ENCODE results near the gene NRXN3.

Gene NRXN3

GRCh38 chr14:79062226-79062625 lies 892.1 kb downstream of the NRXN3 start:
- no peak for DNase-seq (ENCODE audit: low read depth)
- no peak for TF ChIP-seq CTCF (conservative IDR thresholded peaks at IDR 0.05; ENCODE audit: low read depth, low read length)
- H3K4me3 ChIP-seq (ENCODE audit: low read length), result no peak overlapping the region

GRCh38 chr14:79064214-79064613 lies 894.0 kb downstream of the NRXN3 start:
- no peak for TF ChIP-seq CTCF (conservative IDR thresholded peaks at IDR 0.05; ENCODE audit: low read depth, low read length)
- no peak for DNase-seq (ENCODE audit: low read depth)
- no peak overlapping the region for H3K4me3 ChIP-seq (ENCODE audit: low read length)

- no peak for TF ChIP-seq CTCF (conservative IDR thresholded peaks at IDR 0.05; ENCODE audit: low read depth, low read length)
- no peak overlapping the region for H3K4me3 ChIP-seq (ENCODE audit: low read length)
- DNase-seq (ENCODE audit: low read depth), result no peak
Observed at GRCh38 chr14:79074510-79074909, 904.3 kb downstream of the NRXN3 start.

GRCh38 chr14:79076428-79076827 lies 906.3 kb downstream of the NRXN3 start:
- TF ChIP-seq CTCF (conservative IDR thresholded peaks at IDR 0.05; ENCODE audit: low read depth, low read length), result no peak
- DNase-seq (ENCODE audit: low read depth), result no peak
- H3K4me3 ChIP-seq (ENCODE audit: low read length), result no peak overlapping the region

GRCh38 chr14:79077096-79077495 lies 906.9 kb downstream of the NRXN3 start:
- H3K4me3 ChIP-seq (ENCODE audit: low read length), result no peak overlapping the region
- no peak for TF ChIP-seq CTCF (conservative IDR thresholded peaks at IDR 0.05; ENCODE audit: low read depth, low read length)

GRCh38 chr14:79080040-79080439 lies 909.9 kb downstream of the NRXN3 start:
- no peak for TF ChIP-seq CTCF (conservative IDR thresholded peaks at IDR 0.05; ENCODE audit: low read depth, low read length)
- DNase-seq (ENCODE audit: low read depth), result no peak
- H3K4me3 ChIP-seq (ENCODE audit: low read length), result no peak overlapping the region

More at GRCh38 chr14:79077096-79077495, 906.9 kb downstream of the NRXN3 start:
- no peak for DNase-seq (ENCODE audit: low read depth)

GRCh38 chr14:79082883-79083282 lies 912.7 kb downstream of the NRXN3 start:
- no peak for DNase-seq (ENCODE audit: low read depth)
- TF ChIP-seq CTCF (conservative IDR thresholded peaks at IDR 0.05; ENCODE audit: low read depth, low read length), result no peak

More at GRCh38 chr14:79082883-79083282, 912.7 kb downstream of the NRXN3 start:
- no peak overlapping the region for H3K4me3 ChIP-seq (ENCODE audit: low read length)
